Measurements from ENCODE around the gene MYO9A.
"Not testable (repeated sequence)": the region's sequence is repeated elsewhere in the genome, so short reads cannot be mapped to it uniquely, and the experiment has no call there.

Gene MYO9A

GRCh38 chr15:72006382-72006781 lies 111.6 kb downstream of the MYO9A start:
- TF ChIP-seq CTCF (IDR thresholded peaks at IDR 0.05; ENCODE audit: control insufficient read depth, extremely low read depth, insufficient read depth) = no peak
- DNase-seq (ENCODE audit: low read depth) = no peak
- no peak overlapping the region for H3K4me3 ChIP-seq (ENCODE audit: low read depth, low read length)

- no peak for DNase-seq (ENCODE audit: low read depth)
- TF ChIP-seq CTCF (IDR thresholded peaks at IDR 0.05; ENCODE audit: control insufficient read depth, extremely low read depth, insufficient read depth) = no peak
- no peak overlapping the region for H3K4me3 ChIP-seq (ENCODE audit: low read depth, low read length)
Observed at GRCh38 chr15:72005483-72005882, 112.5 kb downstream of the MYO9A start.

- H3K4me3 ChIP-seq (ENCODE audit: low read depth, low read length) = no peak overlapping the region
- DNase-seq (ENCODE audit: low read depth) = no peak
- no peak for TF ChIP-seq CTCF (IDR thresholded peaks at IDR 0.05; ENCODE audit: control insufficient read depth, extremely low read depth, insufficient read depth)
Observed at GRCh38 chr15:71999807-72000206, 118.1 kb downstream of the MYO9A start.

GRCh38 chr15:71998717-71999116 lies 119.2 kb downstream of the MYO9A start:
- not testable (repeated sequence) for DNase-seq (ENCODE audit: low read depth); H3K4me3 ChIP-seq (ENCODE audit: low read depth, low read length)

DNA sequence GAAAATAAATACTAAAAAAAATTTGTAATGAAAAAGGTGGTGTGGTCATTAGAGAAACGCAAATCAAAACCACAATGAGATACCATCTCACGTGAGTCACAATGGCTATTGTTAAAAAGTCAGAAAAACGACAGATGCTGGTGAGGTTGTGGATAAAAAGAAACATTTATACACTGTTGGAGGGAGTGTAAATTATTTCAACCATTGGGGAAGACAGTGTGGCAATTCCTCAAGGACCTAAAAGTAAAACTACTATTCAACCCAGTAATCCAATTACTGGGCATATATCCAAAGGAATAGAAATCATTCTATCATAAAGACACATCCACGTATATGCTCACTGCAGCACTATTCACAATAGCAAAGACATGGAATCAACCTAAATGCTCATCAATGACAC lies 120.3 kb downstream of the MYO9A start:
- TF ChIP-seq CTCF (IDR thresholded peaks at IDR 0.05; ENCODE audit: control insufficient read depth, extremely low read depth, insufficient read depth) = no peak
- no peak for DNase-seq (ENCODE audit: low read depth)
- no peak overlapping the region for H3K4me3 ChIP-seq (ENCODE audit: low read depth, low read length)

DNA sequence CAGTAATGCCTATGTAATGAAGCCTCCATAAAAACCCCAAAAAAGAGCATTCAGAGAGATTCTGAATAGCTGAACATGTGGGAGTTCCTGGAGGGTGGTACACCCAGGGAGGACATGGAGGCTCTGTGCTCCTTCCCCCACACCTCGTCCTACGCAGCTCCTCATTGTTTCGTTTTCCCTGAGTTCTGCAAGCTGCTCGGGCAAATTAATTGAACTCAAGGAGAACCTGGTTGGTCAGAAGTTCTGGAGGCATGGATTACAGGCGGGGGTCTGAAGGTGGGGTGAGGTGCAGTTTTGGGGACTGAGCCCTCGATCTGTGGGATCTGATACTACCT lies 142.2 kb downstream of the MYO9A start:
- TF ChIP-seq CTCF (IDR thresholded peaks at IDR 0.05; ENCODE audit: control insufficient read depth, extremely low read depth, insufficient read depth) = no peak
- DNase-seq (ENCODE audit: low read depth) = no peak
- no peak overlapping the region for H3K4me3 ChIP-seq (ENCODE audit: low read depth, low read length)

DNA sequence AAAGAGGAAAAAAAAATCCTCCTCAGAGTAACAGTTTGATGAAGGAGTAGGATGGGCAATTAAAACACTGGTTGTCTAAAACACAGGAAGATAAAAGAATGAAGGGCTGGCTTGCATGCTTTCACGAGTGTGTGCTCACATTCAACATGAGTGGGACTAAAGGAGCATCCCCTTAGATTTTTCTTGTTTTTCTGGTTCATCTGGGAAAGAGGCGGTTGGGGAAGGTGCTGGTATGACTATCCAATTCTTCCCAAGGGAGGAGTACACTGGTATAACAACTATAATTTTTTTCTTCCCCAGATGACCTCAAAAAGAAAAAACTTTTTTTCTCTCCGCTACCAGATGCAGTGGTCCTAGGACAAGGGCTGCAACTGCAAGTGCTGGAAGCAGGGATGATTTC lies 143.7 kb downstream of the MYO9A start:
- no peak for DNase-seq (ENCODE audit: low read depth)
- TF ChIP-seq CTCF (IDR thresholded peaks at IDR 0.05; ENCODE audit: control insufficient read depth, extremely low read depth, insufficient read depth) = no peak
- no peak overlapping the region for H3K4me3 ChIP-seq (ENCODE audit: low read depth, low read length)

DNA sequence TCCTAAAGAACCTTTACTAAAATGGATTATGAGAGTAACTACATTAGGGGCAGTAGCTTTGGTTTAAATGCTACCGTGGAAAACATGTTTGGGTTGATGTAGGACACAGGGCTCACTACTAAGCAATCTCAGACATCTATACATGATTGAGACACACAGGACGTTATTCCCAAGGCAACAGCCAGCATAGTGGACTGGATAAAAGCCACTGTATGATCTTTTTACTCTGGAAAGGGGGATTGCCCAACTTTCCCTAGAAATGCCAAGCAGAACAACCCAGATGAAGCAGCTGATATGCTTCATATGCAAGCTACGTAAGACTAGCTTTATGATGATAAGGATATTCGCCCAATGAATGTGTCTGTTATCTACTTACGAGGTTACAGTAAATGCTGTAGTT lies 144.6 kb downstream of the MYO9A start:
- no peak for TF ChIP-seq CTCF (IDR thresholded peaks at IDR 0.05; ENCODE audit: control insufficient read depth, extremely low read depth, insufficient read depth)
- H3K4me3 ChIP-seq (ENCODE audit: low read depth, low read length) = no peak overlapping the region
- no peak for DNase-seq (ENCODE audit: low read depth)
